Chondrocyte (in vitro differentiated cells): ENCODE measurements around the gene GABPB2. TPM values are rescaled to one million over a fixed set of nuclear protein-coding genes. Genes with fewer than 3 reads are reported as not detected.

Experiments used
- DNase-seq: peaks from one replicate; pipeline ENCODE4 v3.0.0; 2021; ENCODE audit warnings: mixed read lengths, low spot score
- H3K27ac Mint-ChIP-seq: one replicate; pipeline ENCODE4 v1.8.0; 2021; ENCODE audit warnings: mild to moderate bottlenecking, moderate library complexity, mixed read lengths; ENCODE audit not compliant: unreplicated experiment
- H3K27me3 Mint-ChIP-seq: 2 replicates; pipeline ENCODE4 v1.8.0; 2021; ENCODE audit warnings: low read depth, mixed read lengths
- H3K36me3 Mint-ChIP-seq: 2 replicates; pipeline ENCODE4 v1.8.0; 2021; ENCODE audit warnings: low read depth, mixed read lengths
- H3K4me1 Mint-ChIP-seq: 2 replicates; pipeline ENCODE4 v1.8.0; 2021; ENCODE audit warnings: low read depth, mild to moderate bottlenecking, mixed read lengths
- H3K4me3 Mint-ChIP-seq: one replicate; pipeline ENCODE4 v1.8.0; 2021; ENCODE audit warnings: mild to moderate bottlenecking, moderate library complexity, mixed read lengths; ENCODE audit not compliant: unreplicated experiment
- H3K9me3 Mint-ChIP-seq: 2 replicates; pipeline ENCODE4 v1.8.0; 2021; ENCODE audit warnings: low read depth, mixed read lengths
- CTCF ChIP-seq: fragments of 200-600 bp; sonication (generic); IDR thresholded peaks from 2 replicates; pipeline ENCODE4 v1.5.0; 2021; ENCODE audit warnings: antibody characterized with exemption, mild to moderate bottlenecking, moderate library complexity
- total RNA-seq: library from RNA; stranded (reverse); gene quantifications from 3 replicates; pipeline ENCODE4 v1.2.1, GENCODE V29; 2021

GABPB2 gene
- total RNA-seq, 1 donor from 2014 or later = 8.2 TPM

GRCh38 chr1:151134396-151134795 is 63.8 kb downstream of the GABPB2 start:
- no peak overlapping the region for H3K27ac Mint-ChIP-seq
- H3K27me3 Mint-ChIP-seq = peaks cover 13% of the 10 kb centered on the region
- TF ChIP-seq CTCF = no peak
- peaks cover 8% of the 10 kb centered on the region for H3K36me3 Mint-ChIP-seq
- peak; percentile 11 for DNase-seq
- H3K4me1 Mint-ChIP-seq = peaks cover 10% of the 10 kb centered on the region
- no peak overlapping the region for H3K4me3 Mint-ChIP-seq
- H3K9me3 Mint-ChIP-seq = no peaks in the 10 kb centered on the region

- peaks cover 13% of the 10 kb centered on the region for H3K27me3 Mint-ChIP-seq
- H3K4me3 Mint-ChIP-seq = no peak overlapping the region
- H3K9me3 Mint-ChIP-seq = no peaks in the 10 kb centered on the region
- DNase-seq = peak; percentile 65
- H3K27ac Mint-ChIP-seq = no peak overlapping the region
- H3K4me1 Mint-ChIP-seq = peaks cover 10% of the 10 kb centered on the region
- no peak for TF ChIP-seq CTCF
- H3K36me3 Mint-ChIP-seq = peaks cover 8% of the 10 kb centered on the region
These were observed 64.4 kb downstream of the GABPB2 start for GRCh38 chr1:151134991-151135390.

- peak; percentile 15 for TF ChIP-seq CTCF
- Mint-ChIP-seq H3K4me3 (no peak overlapping the region), H3K9me3 (no peaks in the 10 kb centered on the region), H3K27ac (no peak overlapping the region), H3K36me3 (peaks cover 8% of the 10 kb centered on the region), H3K4me1 (peaks cover 10% of the 10 kb centered on the region), H3K27me3 (peaks cover 13% of the 10 kb centered on the region)
- peak; percentile 48 for DNase-seq
These were observed 65.1 kb downstream of the GABPB2 start for GRCh38 chr1:151135433-151136385.

GRCh38 chr1:151137789-151138188 is 67.2 kb downstream of the GABPB2 start:
- Mint-ChIP-seq H3K27ac (no peak overlapping the region), H3K36me3 (peaks cover 8% of the 10 kb centered on the region), H3K27me3 (peaks cover 2% of the 10 kb centered on the region), H3K9me3 (no peaks in the 10 kb centered on the region), H3K4me1 (no peaks in the 10 kb centered on the region), H3K4me3 (no peak overlapping the region)
- no peak for DNase-seq
- no peak for TF ChIP-seq CTCF

GRCh38 chr1:151142411-151143056 is 72.0 kb downstream of the GABPB2 start:
- TF ChIP-seq CTCF = no peak
- Mint-ChIP-seq H3K27me3 (no peaks in the 10 kb centered on the region), H3K4me1 (peaks cover 33% of the 10 kb centered on the region), H3K27ac (no peak overlapping the region), H3K36me3 (no peaks in the 10 kb centered on the region), H3K4me3 (no peak overlapping the region), H3K9me3 (no peaks in the 10 kb centered on the region)
- peak; percentile 68 for DNase-seq
